ENCODE measurements around the gene TARBP1.
A peak's percentile ranks its signal among the peaks of the same experiment; 100 is the strongest.
"Not testable (repeated sequence)": the region's sequence is repeated elsewhere in the genome, so short reads cannot be mapped to it uniquely, and the experiment has no call there.

TARBP1 gene

GRCh38 chr1:234379591-234380109 is 99.3 kb downstream of the TARBP1 start:
- DNase-seq: not testable (repeated sequence)

GRCh38 chr1:234375672-234376071 is 103.3 kb downstream of the TARBP1 start:
- DNase-seq: no peak

DNA sequence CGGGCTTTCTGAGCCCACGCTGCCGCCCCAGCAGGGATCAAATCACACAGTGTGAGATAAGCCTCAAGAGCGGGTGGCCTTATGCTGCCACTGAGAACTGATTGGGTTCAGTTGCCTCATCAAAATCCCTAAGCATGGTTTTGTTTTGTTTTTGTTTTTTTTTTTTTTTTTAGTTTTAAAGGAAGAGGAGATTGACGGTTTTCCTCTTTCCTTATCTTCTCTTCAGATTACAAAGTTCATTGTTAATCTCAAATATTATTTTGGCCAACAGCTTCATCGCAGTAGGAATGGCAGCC is 105.1 kb downstream of the TARBP1 start:
- DNase-seq: no peak

DNA sequence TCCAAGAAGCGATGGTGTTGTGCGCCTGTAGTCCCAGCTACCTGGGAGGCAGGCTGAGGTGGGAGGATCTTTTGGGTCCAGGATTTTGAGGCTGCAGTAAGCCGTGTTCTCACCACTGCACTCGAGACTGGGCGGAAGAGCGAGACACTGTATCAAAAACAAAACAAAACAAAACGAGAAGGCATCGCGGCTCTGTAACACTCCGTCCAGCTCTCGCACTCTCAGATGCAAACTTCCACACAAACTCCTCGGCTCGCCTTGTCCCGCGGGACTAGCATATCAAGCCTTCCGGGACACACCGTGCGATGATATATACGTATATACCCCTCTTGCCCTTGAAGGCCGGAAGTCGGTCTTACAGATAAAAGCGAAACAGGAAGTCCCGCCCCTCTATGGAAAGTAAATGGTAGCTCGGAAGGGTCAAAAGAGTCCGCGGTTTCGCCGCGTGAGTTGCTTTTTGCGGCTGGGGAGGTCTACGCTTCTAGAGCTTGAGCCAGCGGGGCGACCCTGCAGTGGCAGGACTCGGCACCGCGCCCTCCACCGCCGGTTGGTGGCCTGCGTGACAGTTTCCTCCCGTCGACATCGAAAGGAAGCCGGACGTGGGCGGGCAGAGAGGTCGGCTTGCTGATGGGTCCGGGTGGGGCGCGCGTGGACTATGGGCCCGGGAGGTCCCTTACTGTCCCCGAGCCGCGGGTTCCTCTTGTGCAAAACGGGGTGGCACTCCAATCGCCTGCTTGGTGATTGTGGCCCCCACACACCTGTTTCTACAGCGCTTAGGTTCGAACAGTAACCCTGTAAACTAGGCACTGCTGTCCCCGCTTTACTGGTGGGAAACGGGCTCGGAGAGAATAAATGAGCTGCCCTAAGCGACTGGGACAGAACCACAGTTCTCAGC is 105.7 kb downstream of the TARBP1 start, which contains the start of gene COA6:
COA6 (plus strand) TSS at position 393 of the 895 bp plus-strand sequence; CDS start at position 404, 11 bp downstream.
- peak; percentile 89 for DNase-seq

DNA sequence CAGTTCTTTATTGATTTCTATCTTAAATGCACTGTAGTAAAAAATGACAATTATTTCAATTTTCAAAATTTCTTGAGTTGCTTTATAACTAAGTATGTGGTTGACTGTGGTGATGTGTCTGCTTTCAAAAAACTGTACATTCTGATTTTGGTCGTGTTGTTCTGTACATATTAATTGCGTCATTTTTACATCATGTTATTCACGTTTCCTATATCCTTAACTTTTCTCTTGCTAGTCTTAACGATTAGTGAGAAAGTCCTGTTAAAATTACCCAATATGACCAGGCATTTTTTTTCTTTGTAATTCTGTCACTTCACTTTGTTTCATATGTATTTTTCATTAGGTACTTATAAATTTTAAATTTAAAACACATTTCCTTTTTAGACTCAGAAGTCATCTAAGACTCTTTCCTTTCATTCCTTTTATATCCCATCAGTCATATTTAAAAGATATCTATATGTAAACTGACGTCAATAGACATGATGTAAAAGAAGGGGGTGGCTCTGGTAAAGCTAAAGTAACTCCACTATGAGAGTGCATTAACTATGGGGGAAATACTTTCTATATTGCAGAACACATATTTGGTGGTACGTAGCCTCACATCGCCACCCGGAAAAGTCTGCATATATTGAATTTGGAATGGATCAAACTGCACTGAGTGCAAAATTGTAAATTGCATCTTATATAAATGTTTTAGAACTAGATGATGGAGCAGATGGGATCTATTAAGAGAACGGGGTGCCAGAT is 106.8 kb downstream of the TARBP1 start:
- DNase-seq: no peak

- no peak for DNase-seq
These were observed 107.6 kb downstream of the TARBP1 start for GRCh38 chr1:234371414-234371813.

DNA sequence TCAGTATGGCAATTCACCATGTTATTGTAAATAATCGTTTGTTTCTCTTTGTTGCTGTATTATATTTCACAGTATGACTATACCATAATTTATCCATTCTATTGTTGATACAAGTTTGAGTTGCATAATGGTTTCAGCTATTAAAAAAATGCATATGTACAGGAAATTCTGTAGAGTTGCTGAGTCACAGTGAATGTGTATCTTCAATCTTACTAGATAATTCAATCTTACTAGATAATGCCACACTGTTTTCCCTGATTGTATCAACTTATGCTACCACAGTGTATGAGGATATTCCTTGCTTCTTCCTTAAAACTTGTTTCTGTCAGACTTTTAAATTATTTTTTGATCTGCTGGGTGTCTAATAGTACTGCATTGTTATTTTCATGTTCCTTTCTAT is 109.2 kb downstream of the TARBP1 start:
- DNase-seq: no peak

DNA sequence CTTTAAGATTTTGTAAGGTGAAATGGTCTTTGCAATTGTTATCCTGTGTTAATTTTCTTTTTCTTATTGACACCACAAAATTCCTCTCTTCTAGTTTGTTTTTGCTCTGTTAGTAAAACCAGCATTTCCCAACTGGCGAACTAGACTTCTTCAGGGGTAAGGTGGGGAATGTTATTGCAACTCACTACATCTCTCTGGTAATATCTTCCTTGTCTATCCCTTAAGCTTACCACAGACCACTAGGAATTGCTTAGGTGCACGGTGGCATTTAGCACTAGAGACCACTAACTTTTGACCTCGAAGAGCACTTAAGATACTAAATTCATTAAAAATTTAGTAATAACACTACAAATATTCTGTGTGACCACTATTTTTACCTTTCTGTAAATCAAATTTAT is 109.9 kb downstream of the TARBP1 start:
- no peak for DNase-seq

DNA sequence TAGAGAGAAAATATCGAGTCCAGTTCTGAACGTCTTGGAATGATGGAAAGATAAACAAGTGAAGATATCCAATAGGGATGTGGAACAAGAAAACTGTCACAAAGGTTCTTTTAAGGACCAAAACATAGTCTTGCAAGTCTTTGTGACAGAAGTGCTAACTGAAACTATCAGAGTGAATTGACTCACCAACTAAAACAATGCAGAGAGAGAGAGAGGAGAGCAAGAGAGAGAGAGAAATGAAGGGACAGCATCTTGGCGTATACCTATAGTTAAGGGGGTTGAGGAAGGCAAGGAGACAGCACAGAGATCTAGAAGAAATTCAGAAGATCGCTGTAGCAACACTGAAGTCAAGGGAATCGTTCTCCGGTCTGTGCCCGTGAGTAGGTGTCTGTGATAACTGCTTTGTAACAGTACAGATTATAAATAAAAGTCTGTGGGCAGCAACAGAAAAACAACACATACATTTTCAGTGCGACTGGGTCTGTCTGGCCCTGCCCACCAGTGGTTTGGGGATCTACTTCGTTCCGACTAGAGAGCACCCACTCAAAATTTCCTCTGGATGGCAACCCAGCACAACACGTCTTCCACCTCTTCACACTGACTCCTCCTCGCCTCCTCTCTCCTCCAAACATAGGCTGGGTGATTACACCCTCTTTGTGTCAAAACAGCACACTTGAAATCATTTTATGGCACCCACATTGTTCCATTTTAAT is 110.5 kb downstream of the TARBP1 start:
- DNase-seq: peak; percentile 23

- no peak for DNase-seq
These were observed 116.4 kb downstream of the TARBP1 start for GRCh38 chr1:234362558-234362957.

- no peak for DNase-seq
These were observed 117.8 kb downstream of the TARBP1 start for GRCh38 chr1:234361102-234361603.

- DNase-seq: no peak
These were observed 121.1 kb downstream of the TARBP1 start for GRCh38 chr1:234357831-234358230.

DNA sequence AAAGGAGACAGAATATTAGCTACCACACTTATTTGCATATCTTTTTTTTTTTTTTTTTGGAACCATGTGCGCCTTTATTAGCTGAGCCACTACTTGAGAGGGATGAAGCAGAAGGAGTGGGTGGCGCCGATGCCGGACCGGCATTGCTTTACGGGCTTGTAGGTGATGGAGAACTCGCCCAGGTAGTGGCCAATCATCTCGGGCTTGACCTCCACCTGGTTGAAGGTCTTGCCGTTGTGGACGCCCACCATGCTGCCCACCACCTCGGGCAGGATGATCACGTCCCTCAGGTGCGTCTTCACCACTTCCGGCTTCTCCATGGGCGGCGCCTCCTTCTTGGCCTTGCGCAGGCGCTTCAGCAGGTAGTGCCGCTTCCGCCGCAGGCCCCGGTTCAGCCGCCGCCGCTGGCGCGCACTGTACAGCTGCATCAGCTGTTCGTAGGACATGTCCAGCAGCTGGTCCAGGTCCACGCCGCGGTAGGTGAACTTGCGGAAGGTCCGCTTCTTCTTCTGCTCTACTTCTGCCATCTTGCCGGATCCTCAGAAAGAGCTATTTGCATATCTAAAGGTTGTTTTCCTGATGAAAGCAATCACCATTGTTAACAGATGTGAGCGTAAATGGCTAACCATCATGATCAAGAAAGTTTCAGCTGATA is 122.2 kb downstream of the TARBP1 start:
- DNase-seq: peak; percentile 64

DNA sequence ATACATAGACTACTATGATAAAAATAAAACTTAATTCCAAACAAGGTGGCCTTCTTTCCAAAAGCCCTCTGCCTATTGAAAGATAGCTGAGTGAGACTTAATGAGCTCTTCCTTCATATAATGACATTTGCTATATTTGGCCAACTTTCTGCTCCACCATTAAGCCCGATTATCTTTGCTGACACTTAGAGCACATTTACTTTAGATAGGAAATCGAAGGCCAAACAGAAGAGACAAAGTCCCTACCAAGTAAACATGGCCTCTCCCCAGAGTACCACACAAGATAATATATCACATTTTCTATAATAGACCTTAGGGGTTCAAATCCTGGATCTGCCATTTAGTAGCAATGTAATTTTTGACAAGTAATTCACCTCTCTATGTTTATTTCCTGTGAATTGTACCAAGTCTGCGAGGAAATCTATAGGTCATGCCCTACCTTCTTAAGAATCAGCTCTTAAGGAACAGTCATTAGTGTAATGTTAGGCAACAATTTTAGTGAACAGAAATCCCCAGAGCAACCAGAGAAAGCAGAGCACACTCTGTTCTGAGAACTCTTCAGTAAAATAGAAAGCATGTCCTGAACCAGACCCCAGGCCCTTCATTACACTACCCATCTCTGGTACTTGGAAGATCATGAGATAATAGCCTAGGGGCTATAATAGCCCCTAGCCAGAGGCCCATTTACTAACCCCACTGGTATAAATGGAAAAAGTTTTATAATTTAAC is 123.0 kb downstream of the TARBP1 start:
- DNase-seq: no peak

DNA sequence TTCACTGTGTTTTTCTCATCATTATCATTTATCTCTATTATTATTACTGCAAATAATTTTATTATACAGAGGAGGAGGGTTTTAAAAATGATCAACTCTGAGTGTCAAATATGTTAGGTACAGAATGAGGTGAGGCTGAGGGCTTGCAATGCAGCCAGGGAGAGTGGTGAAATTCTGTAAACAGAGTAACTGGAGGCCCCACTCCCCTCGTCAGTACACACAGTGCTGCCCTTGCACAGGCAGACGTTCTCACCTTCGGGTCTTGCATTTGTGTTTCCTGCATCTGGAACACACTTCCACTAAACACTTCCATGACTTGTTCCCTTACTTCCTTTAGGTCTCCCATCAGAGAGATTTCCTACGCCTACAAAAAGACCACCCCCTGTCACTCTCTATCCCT is 130.0 kb downstream of the TARBP1 start:
- no peak for DNase-seq

DNA sequence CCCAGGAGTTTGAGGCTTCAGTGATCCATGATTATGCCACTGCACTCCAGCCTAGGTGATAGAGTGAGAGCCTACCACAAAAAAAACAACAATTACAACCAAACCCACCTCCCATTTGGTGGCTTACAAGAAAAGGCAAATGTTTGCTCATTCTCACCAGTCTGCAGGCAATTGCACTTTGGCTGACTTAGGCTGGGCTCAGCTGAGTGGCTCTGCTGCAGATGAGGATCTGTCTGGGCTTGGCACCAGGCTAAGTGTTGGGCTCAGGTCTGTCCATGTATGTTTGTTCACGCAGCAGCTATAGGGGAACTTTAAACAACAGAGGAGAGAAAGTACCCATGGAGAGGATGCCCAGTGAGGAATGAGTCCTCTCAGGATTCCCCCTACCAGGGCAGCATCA is 133.7 kb downstream of the TARBP1 start:
- DNase-seq: no peak

GRCh38 chr1:234342774-234343173 is 136.2 kb downstream of the TARBP1 start:
- no peak for DNase-seq
